Measurements from ENCODE around the gene DSTN.
"Not testable (repeated sequence)": the region's sequence is repeated elsewhere in the genome, so short reads cannot be mapped to it uniquely, and the experiment has no call there.

The DSTN gene

GRCh38 chr20:17653835-17654648 is 84.2 kb downstream of the DSTN start:
- no peak for DNase-seq

DNA sequence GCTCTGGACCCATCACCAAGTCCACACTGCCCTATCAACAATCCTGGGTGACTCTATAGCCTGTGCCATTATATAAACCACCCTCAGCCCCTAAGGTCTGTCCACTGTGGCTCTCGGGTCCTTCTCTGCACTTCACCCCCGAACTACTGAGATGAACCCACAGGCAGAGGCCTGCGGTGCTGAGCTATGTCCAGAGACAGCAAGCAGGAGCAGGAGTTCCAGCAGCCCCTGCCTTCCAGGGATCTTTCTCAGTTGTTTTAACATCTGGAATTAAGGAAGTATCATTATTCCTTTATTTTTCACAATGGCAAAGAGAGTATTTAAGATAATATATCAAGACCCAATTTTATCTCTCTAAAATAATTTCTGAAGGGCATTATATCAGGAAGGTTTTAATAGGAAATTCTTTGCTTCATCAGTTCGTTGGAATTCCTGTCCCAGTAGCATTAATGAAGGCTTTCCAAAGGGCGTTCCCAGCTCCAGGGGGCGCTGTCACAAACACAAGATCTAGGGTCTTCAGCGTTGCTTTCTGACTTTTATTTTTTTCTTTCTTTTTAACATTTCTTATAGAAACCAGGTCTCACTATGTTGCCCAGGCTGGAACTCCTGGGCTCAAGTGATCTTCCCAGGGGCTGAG is 84.9 kb downstream of the DSTN start:
- DNase-seq = no peak

GRCh38 chr20:17655286-17655651 is 85.4 kb downstream of the DSTN start:
- no peak for DNase-seq

GRCh38 chr20:17655865-17656479 is 86.1 kb downstream of the DSTN start:
- DNase-seq = no peak

DNA sequence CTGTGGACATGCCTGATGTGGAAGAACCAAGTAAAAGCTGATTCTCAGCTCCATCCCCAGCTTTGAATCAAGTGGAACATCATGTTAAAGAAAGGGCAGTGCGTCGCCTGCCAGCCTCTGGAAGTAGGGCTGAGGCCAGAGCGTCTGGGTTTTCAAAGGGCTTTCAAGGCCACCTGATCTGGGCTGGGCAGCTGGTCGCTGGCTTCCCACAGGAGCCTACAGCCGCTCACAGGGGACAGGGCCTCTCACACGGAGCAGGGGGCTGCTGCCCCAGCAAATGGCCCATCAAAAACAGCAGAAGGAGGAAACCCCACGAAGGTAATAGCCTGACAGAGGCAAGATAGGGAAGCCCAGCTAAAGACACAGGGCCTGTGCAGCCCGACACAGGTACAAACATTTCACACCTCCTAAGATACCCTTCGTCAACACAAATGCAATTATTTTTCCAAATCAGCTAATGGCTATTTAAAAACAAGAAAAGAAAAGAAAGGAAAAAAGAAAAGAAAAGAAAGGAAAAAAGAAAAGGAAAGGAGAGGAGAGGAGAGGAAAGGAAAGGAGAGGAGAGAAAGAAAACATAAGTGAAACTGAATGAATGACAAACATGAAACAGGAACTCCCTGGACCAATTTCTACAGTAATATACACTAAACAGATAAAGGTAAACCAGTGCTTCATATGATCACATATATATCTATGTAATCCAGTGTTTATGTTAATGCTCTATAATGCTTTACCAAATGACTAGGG is 87.4 kb downstream of the DSTN start:
- no peak for DNase-seq

DNA sequence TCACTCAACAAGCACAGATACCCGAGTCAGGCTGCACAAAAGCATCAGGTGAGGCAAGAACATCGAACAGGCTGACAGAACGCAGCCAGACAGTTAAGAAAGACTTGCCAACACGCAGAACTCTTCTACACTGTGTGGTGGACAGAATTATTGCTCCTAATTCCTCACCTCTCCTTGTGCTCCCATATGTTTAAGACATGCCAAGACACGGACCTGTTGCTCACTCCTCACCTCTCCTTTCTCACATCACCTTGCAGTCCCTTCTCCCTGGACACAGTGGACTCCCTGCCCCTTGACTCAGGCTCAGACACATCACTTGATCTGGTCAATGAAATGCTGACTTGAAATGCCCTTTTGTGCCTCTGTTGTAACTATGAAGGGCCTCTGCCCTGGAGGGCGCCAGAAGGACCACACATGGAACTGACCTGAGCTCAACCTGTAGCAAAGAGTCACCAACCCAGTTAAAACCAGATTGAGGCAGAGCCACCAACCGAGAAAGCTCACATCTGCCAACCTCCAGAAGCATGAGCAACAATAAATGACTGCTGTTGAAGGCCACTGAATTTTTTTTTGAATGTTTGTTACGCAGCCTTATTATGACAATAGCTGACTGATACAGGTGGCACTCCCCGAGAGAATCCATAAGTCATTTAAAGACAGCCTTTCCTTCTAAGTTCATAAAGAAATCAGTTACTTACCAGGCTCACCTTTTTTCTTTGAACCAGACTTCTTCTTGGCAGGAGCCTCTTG is 88.2 kb downstream of the DSTN start:
- DNase-seq = no peak

DNA sequence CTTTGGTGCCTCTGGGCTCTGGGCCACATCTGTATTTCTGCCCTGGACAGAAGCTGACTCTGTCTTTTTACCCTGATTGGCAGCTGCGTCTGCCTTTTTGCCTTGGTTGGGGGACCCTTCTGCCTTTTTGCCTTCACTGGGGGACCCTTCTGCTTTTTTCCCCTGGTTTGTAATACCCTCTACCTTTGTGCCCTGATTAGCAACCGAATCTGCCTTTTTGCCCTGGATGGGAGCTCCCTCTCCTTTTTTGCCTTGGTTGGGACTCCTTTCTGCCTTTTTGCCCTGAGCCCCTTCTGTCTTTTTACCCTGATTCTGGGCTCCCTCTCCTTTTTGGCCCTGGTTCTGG is 88.7 kb downstream of the DSTN start:
- no peak for DNase-seq

GRCh38 chr20:17659344-17659743 is 89.5 kb downstream of the DSTN start:
- not testable (repeated sequence) for DNase-seq
